Natural killer cell (primary cell): Measurements from ENCODE around the gene VWA3B. TPM values are rescaled to one million over a fixed set of nuclear protein-coding genes. Genes with fewer than 3 reads are reported as not detected.

Experiments
- ATAC-seq, 3 donors: fragments of 150-1000 bp in 2 of 3; fragments of 200-7000 bp in 1 of 3; cut with Tn5 transposase; 1 replicate in 1 of 3; 2 replicates in 2 of 3; pipeline ENCODE4 v1.10.0; 2021; ENCODE audit warnings: mild to moderate bottlenecking in 2 of 3, moderate library complexity in 2 of 3
- DNase-seq, 2 donors: peaks; one replicate each; pipeline versions ENCODE4 v3.0.0 to v3.0.0-alpha.2; 2013 to 2021; ENCODE audit warnings: mixed read lengths in 1 of 2
- H3K27ac ChIP-seq: one replicate; pipeline ENCODE4 v1.5.1; 2013; ENCODE audit warnings: mild to moderate bottlenecking, low read length
- H3K27me3 ChIP-seq: one replicate; pipeline ENCODE4 v1.6.1; 2013; ENCODE audit warnings: low read length; ENCODE audit not compliant: control insufficient read depth, insufficient read depth
- H3K36me3 ChIP-seq: one replicate; pipeline ENCODE4 v1.6.1; 2013; ENCODE audit warnings: low read length; ENCODE audit not compliant: control insufficient read depth, insufficient read depth
- H3K4me1 ChIP-seq: one replicate; pipeline ENCODE4 v1.6.1; 2013; ENCODE audit warnings: low read length; ENCODE audit not compliant: control insufficient read depth, insufficient read depth
- H3K4me3 ChIP-seq: one replicate; pipeline ENCODE4 v1.5.1; 2013; ENCODE audit warnings: low read length
- H3K9me3 ChIP-seq: one replicate; pipeline ENCODE4 v1.6.1; 2013; ENCODE audit warnings: low read length; ENCODE audit not compliant: control insufficient read depth, insufficient read depth
- H3K27ac Mint-ChIP-seq, 2 donors: one replicate each; pipeline ENCODE4 v1.8.0; 2022; ENCODE audit warnings: mild to moderate bottlenecking in 2 of 2, mixed read lengths in 2 of 2, moderate library complexity in 1 of 2
- H3K27me3 Mint-ChIP-seq, 2 donors: one replicate each; pipeline ENCODE4 v1.8.0; 2022; ENCODE audit warnings: low read depth in 2 of 2, mixed read lengths in 2 of 2
- H3K36me3 Mint-ChIP-seq: one replicate; pipeline ENCODE4 v1.8.0; 2022; ENCODE audit warnings: mixed read lengths
- H3K4me1 Mint-ChIP-seq, 2 donors: one replicate each; pipeline ENCODE4 v1.8.0; 2022; ENCODE audit warnings: mixed read lengths in 2 of 2
- H3K4me3 Mint-ChIP-seq: one replicate; pipeline ENCODE4 v1.8.0; 2022; ENCODE audit warnings: mild to moderate bottlenecking, moderate library complexity, mixed read lengths
- H3K9me3 Mint-ChIP-seq, 2 donors: one replicate each; pipeline ENCODE4 v1.8.0; 2022; ENCODE audit warnings: mixed read lengths in 2 of 2
- WGBS: methylation state at CpG from one replicate; pipeline ENCODE4 v1.1.7; 2013; ENCODE audit warnings: missing lambda C conversion rate; ENCODE audit not compliant: insufficient coverage; 5-methylcytosine and 5-hydroxymethylcytosine counted together
- intact Hi-C: fragments of 100-400 bp; cut with micrococcal nuclease; formaldehyde crosslinking; loops from one replicate; pipeline ENCODE4 v1.14.2; 2022
- total RNA-seq, 4 donors: library from RNA; stranded (reverse); fragments of 120-200 nt in 1 of 4; gene quantifications; one replicate each; pipeline versions ENCODE4 v1.2.3 to v1.2.4, GENCODE V29; 2013 to 2022
- TF ChIP-seq, protein P1 (sequence below): fragments of 200-600 bp; IDR thresholded peaks from one replicate; pipeline ENCODE4 v1.8.0; 2022; ENCODE audit warnings: antibody characterized with exemption

Gene VWA3B
- total RNA-seq, 3 donors from 2014 or later (not counting 1 experiment from before 2014, with no cell fraction given) = not detected

DNA sequence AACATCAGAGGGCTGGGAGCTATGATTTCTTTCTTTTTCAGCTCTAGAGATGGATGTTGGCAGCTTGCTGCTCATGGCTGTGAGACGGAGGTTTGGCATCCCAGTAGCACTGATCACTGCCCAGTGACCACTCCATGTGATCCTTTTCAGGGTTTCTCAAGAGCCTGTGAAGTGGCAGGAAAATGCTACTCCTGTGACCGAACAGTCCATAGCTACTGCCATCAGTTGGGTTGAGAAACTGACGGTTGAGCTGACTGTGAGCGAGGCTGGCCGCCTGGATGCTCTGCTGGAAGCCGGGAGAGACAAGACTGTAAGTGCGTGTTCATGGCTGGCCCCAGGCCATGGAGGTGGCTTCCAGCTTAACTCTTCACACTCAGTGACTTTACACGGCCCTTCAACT is 34.2 kb downstream of the VWA3B start:
- 91% methylated on average over 8 of the region's 8 CpGs for WGBS
- H3K27ac ChIP-seq = no peak overlapping the region
- no peak for DNase-seq
- TF ChIP-seq, protein P1, sequence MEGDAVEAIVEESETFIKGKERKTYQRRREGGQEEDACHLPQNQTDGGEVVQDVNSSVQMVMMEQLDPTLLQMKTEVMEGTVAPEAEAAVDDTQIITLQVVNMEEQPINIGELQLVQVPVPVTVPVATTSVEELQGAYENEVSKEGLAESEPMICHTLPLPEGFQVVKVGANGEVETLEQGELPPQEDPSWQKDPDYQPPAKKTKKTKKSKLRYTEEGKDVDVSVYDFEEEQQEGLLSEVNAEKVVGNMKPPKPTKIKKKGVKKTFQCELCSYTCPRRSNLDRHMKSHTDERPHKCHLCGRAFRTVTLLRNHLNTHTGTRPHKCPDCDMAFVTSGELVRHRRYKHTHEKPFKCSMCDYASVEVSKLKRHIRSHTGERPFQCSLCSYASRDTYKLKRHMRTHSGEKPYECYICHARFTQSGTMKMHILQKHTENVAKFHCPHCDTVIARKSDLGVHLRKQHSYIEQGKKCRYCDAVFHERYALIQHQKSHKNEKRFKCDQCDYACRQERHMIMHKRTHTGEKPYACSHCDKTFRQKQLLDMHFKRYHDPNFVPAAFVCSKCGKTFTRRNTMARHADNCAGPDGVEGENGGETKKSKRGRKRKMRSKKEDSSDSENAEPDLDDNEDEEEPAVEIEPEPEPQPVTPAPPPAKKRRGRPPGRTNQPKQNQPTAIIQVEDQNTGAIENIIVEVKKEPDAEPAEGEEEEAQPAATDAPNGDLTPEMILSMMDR = no peak
- Mint-ChIP-seq H3K36me3 (no peaks in the 10 kb centered on the region), H3K9me3 (no peaks in the 10 kb centered on the region), H3K4me3 (no peak overlapping the region), H3K27me3 (peaks cover 13 to 31% of the 10 kb centered on the region in 2 donors), H3K27ac (no peak overlapping the region), H3K4me1 (no peaks in the 10 kb centered on the region)
- no peak overlapping the region for H3K4me3 ChIP-seq
- peaks cover 8% of the 10 kb centered on the region for H3K4me1 ChIP-seq
- H3K27me3 ChIP-seq = peaks cover 3% of the 10 kb centered on the region
- no peaks in the 10 kb centered on the region for H3K9me3 ChIP-seq
- H3K36me3 ChIP-seq = no peaks in the 10 kb centered on the region
- no peak for ATAC-seq
- intact Hi-C loops = no loop called here

DNA sequence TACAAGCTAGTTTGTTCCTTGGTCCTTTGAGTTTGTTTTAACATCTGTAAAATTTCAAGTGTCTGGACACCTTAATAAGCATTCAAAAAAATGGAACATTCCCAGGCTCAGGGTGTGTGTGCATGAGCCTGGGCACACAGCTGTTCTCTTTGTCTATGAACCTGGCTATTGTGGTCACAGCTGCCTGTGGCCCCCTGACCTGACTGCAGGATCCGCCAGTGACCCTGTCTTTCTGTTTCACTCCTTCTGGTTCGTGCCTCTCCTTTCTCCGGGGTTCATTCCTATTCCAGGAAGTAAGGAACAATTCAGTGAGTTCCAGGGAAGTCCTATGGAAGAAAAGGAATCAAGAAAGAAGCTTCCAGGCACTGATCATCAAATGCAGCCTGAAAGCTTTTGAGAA is 35.6 kb downstream of the VWA3B start:
- peaks cover 8% of the 10 kb centered on the region for H3K4me1 ChIP-seq
- no peaks in the 10 kb centered on the region for H3K36me3 ChIP-seq
- TF ChIP-seq, protein P1 = no peak
- ATAC-seq (no peak), DNase-seq (no peak)
- H3K4me3 ChIP-seq = no peak overlapping the region
- H3K27me3 ChIP-seq = peaks cover 3% of the 10 kb centered on the region
- WGBS = 69% methylated on average over 3 of the region's 3 CpGs
- Mint-ChIP-seq H3K27me3 (peaks cover 13 to 31% of the 10 kb centered on the region in 2 donors), H3K9me3 (no peaks in the 10 kb centered on the region), H3K27ac (no peak overlapping the region), H3K4me3 (no peak overlapping the region), H3K4me1 (no peaks in the 10 kb centered on the region), H3K36me3 (no peaks in the 10 kb centered on the region)
- no peaks in the 10 kb centered on the region for H3K9me3 ChIP-seq
- no peak overlapping the region for H3K27ac ChIP-seq
- intact Hi-C loops = no loop called here

DNA sequence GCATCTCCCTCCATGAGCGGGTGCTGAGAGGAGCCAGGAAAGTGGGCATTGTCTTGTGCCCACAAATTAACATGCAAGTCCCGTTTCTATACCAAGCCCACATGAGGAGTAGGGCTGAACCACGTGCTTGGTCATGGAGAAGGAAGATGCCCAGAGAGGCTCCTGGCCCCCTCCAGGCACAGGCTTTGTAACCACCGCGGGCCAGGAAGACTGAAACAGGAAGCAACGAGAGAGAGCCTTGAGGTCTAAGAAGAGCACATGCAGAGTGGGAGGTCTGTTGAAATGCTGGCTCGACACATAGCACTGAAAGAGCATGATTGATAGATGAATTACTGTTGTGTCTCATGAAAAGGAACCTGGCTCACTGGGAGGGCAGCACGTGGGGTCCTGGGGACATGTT is 36.3 kb downstream of the VWA3B start:
- Mint-ChIP-seq H3K27ac (no peak overlapping the region), H3K27me3 (peaks cover 13 to 38% of the 10 kb centered on the region in 2 donors), H3K9me3 (no peaks in the 10 kb centered on the region), H3K4me1 (no peaks in the 10 kb centered on the region), H3K36me3 (no peaks in the 10 kb centered on the region), H3K4me3 (no peak overlapping the region)
- H3K27me3 ChIP-seq = peaks cover 3% of the 10 kb centered on the region
- H3K36me3 ChIP-seq = no peaks in the 10 kb centered on the region
- TF ChIP-seq, protein P1 = no peak
- H3K9me3 ChIP-seq = no peaks in the 10 kb centered on the region
- intact Hi-C loops = no loop called here
- no peak for DNase-seq
- H3K4me1 ChIP-seq = peaks cover 8% of the 10 kb centered on the region
- H3K27ac ChIP-seq = no peak overlapping the region
- WGBS = 36% methylated on average over 8 of the region's 8 CpGs
- H3K4me3 ChIP-seq = no peak overlapping the region
- ATAC-seq = no peak

DNA sequence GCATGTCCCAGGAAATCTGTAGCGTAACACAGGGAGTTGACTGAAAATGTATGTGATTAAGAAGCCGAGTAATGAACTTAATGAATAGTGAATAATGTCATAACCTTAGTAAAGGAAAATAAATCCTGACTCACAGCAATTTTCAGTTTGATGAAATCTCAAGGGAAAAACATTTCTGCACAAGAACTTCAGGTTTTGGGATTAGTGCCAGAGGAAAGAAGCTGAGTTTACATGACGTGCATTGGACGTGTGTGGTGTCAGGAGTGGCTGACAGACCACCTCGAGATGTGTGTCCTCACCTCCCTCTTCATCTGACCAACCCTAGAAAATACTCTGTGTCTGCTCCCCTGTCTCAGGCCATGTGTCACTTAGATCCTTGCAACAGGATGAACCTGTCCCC is 39.1 kb downstream of the VWA3B start:
- H3K4me3 Mint-ChIP-seq = no peak overlapping the region
- Histone ChIP-seq H3K9me3 (no peaks in the 10 kb centered on the region), H3K27me3 (peaks cover 3% of the 10 kb centered on the region), H3K36me3 (no peaks in the 10 kb centered on the region), H3K4me1 (peaks cover 8% of the 10 kb centered on the region), H3K27ac (no peak overlapping the region), H3K4me3 (no peak overlapping the region)
- DNase-seq (no peak), ATAC-seq (no peak)
- WGBS = 89% methylated on average over 2 of the region's 5 CpGs
- no peaks in the 10 kb centered on the region for H3K36me3 Mint-ChIP-seq
- no peak overlapping the region for H3K27ac Mint-ChIP-seq
- H3K4me1 Mint-ChIP-seq = no peaks in the 10 kb centered on the region
- H3K9me3 Mint-ChIP-seq = no peaks in the 10 kb centered on the region
- intact Hi-C loops = no loop called here
- TF ChIP-seq, protein P1 = no peak
- H3K27me3 Mint-ChIP-seq = peaks cover 18 to 48% of the 10 kb centered on the region in 2 donors
